ENCODE results near the gene CDKL5.
"Not testable (repeated sequence)": the region's sequence is repeated elsewhere in the genome, so short reads cannot be mapped to it uniquely, and the experiment has no call there.

Gene CDKL5

DNA sequence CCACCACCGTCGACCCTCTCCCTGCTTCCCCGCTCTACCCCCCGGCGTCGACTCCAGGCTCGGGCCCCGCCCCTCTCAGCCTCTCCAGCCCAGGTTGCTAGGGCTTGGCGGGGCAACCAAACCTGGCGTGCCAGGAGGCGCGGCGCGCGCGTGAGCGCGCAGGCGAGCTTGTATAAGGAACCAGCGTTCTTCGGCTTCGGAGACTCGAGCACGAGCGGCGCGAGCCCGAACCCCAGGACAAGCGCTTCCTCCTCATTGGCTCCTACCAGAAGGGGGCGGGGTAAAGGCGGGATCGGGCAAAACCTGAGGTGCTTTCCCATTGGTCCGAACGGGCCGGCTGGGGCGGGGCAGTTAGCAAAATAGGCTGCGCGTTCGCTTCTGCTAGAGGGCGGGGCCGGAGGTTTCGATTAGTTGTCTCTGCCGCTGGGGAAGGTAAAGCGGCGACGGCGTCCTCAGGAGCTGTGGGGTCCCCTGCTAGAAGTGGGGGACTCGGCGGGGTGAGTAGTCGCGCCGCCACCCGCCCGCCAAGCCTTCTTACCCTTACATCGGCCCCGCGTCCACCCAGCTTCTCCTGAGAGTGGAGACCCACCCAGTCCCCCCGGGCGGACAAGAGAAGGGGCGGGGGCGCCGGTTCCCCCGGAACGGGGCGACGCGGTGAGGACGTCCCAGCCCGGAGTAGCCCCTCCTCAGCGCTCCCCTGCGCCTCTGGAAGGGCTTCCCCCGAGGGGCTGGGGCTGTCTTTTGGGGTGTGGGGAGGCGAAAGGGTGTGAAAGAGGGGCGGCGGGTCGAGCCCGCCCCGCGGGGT is at the start of gene CDKL5:
Gene CDKL5, plus strand, starts transcription at position 410 of the 805 bp plus-strand sequence. CDS start 81,489 bp downstream, outside the sequence.
- ATAC-seq (peak; percentile 96), DNase-seq (ENCODE audit: low spot score in 2 of 2) (peak; percentile 74 to 92)
- H3K9me3 Mint-ChIP-seq: no peaks in the 10 kb centered on the region
- peak within 1 kb of the TSS; percentile 81 for H3K4me3 Mint-ChIP-seq
- peak within 1 kb of the TSS; percentile 37 for H3K27ac Mint-ChIP-seq
- H3K4me1 Mint-ChIP-seq: peaks cover 6% of the 10 kb centered on the region
- no peaks in the 10 kb centered on the region for H3K36me3 Mint-ChIP-seq

GRCh38 chrX:18377796-18378195 is 47.6 kb upstream of the CDKL5 start:
- ATAC-seq (peak; percentile 54), DNase-seq (ENCODE audit: low spot score in 2 of 2) (peak in 1 of 2 donors; percentile 50)
- Mint-ChIP-seq H3K36me3 (no peaks in the 10 kb centered on the region), H3K4me1 (no peaks in the 10 kb centered on the region), H3K4me3 (no peak overlapping the region), H3K9me3 (no peaks in the 10 kb centered on the region), H3K27ac (no peak overlapping the region)

DNA sequence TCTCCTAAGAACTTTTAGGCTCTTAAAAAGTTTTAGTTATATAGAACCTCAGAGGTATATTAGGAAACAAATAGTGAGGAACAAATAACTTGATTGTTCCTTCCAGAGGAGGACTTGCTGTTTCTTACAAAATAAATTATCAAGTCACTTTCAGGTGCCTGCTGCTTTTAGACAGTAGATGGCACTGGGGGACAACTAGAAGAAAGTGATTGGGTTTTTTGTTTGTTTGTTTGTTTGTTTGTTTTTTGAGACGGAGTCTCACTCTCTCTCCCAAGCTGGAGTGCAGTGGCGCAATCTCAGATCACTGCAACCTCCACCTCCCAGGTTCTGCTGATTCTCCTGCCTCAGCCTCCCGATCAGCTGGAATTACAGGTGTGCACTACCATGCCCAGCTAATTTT is 35.4 kb upstream of the CDKL5 start:
- no peaks in the 10 kb centered on the region for H3K36me3 Mint-ChIP-seq
- H3K27ac Mint-ChIP-seq: no peak overlapping the region

DNA sequence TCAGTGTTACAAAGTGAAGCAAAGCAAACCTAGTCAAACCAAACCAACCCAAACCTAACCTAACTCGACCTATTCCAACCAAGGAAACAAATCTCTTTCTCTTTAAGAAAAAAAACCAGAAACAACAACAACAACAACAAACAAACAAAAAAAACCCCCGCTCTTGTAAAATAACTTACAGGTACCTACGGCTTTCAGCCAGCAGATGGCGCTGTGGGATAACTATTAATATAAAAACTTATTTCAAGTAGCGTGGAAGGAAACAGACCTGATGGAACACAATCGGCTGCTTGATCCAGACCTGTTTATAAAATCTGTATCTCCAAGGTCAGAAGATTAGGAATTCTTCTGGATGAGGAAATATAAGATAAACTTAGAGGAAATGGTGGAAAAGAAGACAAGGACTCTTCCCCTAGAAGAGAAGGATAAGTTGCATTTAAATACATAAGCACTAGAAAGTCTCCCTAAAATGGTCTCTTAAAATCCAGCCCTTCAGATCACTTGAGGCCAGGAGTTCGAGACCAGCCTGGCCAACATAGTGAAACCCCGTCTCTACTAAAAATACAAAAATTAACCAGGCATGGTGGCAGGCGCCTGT is 34.4 kb upstream of the CDKL5 start:
- DNase-seq (ENCODE audit: low spot score in 2 of 2) (peak; percentile 2 to 54), ATAC-seq (no peak)
- Mint-ChIP-seq H3K4me1 (no peaks in the 10 kb centered on the region), H3K9me3 (no peaks in the 10 kb centered on the region), H3K27ac (no peak overlapping the region), H3K4me3 (no peak overlapping the region), H3K36me3 (no peaks in the 10 kb centered on the region)

More for the DNA sequence above, 35.4 kb upstream of the CDKL5 start:
- Mint-ChIP-seq H3K4me3 (no peak overlapping the region), H3K9me3 (no peaks in the 10 kb centered on the region), H3K4me1 (no peaks in the 10 kb centered on the region)
- ATAC-seq: no peak
- no peak for DNase-seq (ENCODE audit: low spot score in 2 of 2)

DNA sequence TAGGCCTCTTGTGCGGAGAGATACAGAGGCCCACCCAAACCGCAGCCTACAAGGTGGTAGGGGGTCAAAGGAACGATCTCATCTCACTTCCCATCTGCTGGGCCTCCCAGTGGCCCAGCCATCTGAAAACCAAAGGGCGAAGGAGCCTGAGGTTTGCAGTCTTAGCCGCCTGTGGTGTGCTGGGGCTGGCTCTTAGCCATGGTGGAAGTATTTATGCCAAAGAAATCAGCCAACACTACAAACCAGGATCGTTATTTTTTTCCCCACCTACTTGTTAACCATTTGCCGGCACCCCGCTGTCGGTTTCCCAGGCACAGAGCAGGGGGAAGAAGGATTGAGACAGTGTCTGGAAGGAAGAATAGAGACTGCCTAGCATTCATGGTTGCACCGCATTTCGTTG is 30.9 kb upstream of the CDKL5 start:
- DNase-seq (ENCODE audit: low spot score in 2 of 2) (no peak), ATAC-seq (no peak)
- Mint-ChIP-seq H3K9me3 (no peaks in the 10 kb centered on the region), H3K27ac (no peak overlapping the region), H3K4me3 (no peak overlapping the region), H3K4me1 (no peaks in the 10 kb centered on the region), H3K36me3 (no peaks in the 10 kb centered on the region)

DNA sequence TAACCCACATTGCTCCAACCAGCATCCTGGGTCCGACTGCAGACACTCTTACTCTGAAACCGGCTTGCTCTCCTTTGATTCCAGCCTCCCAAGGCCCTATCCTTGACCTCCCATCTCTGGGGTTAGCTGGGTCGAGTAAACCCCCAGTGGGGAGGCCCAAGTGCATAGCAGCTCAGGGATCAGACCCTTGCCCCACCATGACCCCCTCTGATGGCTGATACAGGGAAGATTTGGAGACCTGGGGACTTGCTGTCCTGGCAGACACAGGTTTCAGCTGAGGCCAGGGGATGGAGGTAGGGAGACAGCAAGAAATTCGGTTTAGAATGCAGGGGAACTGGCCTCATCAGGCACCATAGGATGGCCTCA is 23.6 kb upstream of the CDKL5 start:
- Mint-ChIP-seq H3K4me1 (no peaks in the 10 kb centered on the region), H3K4me3 (no peak overlapping the region), H3K27ac (no peak overlapping the region), H3K36me3 (no peaks in the 10 kb centered on the region), H3K9me3 (no peaks in the 10 kb centered on the region)
- DNase-seq (ENCODE audit: low spot score in 2 of 2) (no peak), ATAC-seq (no peak)

DNA sequence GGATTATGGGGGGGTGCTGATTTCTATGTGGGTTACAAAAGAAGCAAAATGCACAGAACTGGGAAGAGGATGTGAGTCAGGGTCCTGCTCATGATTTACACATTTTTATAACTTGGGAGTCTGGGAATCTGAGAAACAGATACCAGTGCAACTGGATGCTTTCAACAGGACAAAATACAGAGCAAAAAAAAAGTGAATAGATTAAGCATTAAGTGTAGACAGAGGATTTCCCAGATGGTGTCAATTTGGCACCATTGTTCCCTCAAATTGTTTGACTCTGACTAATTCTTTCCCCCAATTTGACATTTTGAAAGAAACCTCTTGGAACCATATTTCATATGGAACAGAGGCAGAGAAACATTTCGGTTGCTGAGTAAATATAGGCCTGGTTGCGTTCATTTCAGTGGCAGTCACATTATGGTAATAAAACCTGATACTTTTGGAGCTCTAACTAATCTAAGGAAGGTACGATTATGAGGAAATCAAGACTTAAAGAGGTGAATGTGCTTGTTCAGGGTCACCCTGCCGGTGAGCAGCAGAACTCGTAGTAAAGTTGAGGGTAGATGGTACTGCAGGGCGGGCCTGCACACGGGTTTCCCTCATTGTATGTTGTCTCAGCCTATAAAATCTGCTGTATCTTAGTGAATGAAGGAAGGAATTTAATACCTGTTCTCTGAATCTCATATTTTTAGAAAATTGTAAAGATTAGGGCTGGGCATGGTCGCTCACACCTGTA is 18.7 kb upstream of the CDKL5 start:
- Mint-ChIP-seq H3K27ac (no peak overlapping the region), H3K4me1 (no peaks in the 10 kb centered on the region), H3K9me3 (no peaks in the 10 kb centered on the region), H3K4me3 (no peak overlapping the region), H3K36me3 (no peaks in the 10 kb centered on the region)
- DNase-seq (ENCODE audit: low spot score in 2 of 2) (no peak), ATAC-seq (no peak)

DNA sequence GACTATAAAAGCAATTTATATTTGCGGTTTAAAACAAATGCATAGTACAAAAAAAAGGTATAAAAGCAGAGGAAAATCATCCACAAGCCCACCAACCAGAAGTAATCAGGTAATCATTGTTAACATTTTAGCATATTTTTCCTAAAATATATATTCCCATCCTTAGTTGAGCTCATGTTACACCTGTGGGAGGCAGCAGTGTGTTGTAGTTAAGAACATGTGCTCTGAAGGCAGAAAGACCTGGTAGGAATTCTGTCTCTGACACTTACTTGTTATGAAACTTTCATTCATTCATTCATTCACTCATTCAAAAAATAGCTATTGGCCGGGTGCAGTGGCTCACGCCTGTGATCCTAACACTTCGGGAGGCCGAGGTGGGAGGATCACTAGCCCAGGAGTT is 15.4 kb upstream of the CDKL5 start:
- ATAC-seq (no peak), DNase-seq (ENCODE audit: low spot score in 2 of 2) (no peak)
- Mint-ChIP-seq H3K4me1 (no peaks in the 10 kb centered on the region), H3K36me3 (no peaks in the 10 kb centered on the region), H3K27ac (no peak overlapping the region), H3K9me3 (no peaks in the 10 kb centered on the region), H3K4me3 (no peak overlapping the region)

DNA sequence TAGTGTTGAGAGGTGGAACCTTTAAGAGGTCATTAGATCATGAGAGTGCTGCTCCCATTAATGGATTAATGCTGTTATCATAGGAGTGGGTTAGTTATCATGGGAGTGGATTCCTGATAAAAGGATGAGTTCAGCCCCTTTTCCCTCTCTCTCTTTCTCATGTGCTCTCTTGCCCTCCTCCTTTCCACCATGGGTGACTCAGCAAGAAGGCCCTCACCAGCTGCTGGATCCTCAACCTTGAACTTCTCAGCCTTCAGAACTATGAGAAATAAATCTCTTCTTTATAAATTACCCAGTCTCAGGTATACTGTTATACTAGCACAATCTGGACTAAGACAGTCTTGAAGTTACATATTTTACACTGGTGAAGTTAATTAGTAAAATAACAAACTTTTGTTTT is 10.0 kb upstream of the CDKL5 start:
- H3K27ac Mint-ChIP-seq: no peak overlapping the region
- H3K36me3 Mint-ChIP-seq: no peaks in the 10 kb centered on the region
- H3K9me3 Mint-ChIP-seq: no peaks in the 10 kb centered on the region
- no peaks in the 10 kb centered on the region for H3K4me1 Mint-ChIP-seq
- no peak for DNase-seq (ENCODE audit: low spot score in 2 of 2)
- ATAC-seq: no peak
- no peak overlapping the region for H3K4me3 Mint-ChIP-seq

DNA sequence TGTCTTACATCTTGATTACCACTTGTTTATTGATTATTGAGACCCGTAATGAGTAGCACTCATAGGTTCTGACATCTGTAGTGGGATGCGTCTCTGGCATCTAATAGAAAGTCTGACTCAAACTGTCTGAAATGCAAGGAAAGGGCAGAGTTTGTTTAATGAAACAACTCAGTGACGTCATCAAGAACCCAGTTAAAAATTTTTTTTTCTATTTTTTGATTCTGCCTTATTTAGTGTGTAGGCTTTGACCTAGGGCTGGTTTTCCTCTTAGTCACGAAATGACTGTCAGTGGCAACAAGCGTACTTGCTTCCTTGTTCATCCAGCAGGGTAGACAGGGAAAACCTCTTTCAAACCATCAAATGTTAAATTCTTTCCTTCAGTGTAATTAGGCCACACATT is 3.1 kb upstream of the CDKL5 start:
- Mint-ChIP-seq H3K27ac (no peak overlapping the region), H3K4me1 (peaks cover 6% of the 10 kb centered on the region), H3K9me3 (no peaks in the 10 kb centered on the region), H3K36me3 (no peaks in the 10 kb centered on the region), H3K4me3 (no peak overlapping the region)
- ATAC-seq: no peak
- no peak for DNase-seq (ENCODE audit: low spot score in 2 of 2)

GRCh38 chrX:18422886-18423285 is 2.5 kb upstream of the CDKL5 start:
- Mint-ChIP-seq H3K4me3 (no peak overlapping the region), H3K4me1 (peaks cover 6% of the 10 kb centered on the region), H3K36me3 (no peaks in the 10 kb centered on the region), H3K27ac (no peak overlapping the region), H3K9me3 (no peaks in the 10 kb centered on the region)
- no peak for ATAC-seq
- DNase-seq (ENCODE audit: low spot score in 2 of 2): no peak

DNA sequence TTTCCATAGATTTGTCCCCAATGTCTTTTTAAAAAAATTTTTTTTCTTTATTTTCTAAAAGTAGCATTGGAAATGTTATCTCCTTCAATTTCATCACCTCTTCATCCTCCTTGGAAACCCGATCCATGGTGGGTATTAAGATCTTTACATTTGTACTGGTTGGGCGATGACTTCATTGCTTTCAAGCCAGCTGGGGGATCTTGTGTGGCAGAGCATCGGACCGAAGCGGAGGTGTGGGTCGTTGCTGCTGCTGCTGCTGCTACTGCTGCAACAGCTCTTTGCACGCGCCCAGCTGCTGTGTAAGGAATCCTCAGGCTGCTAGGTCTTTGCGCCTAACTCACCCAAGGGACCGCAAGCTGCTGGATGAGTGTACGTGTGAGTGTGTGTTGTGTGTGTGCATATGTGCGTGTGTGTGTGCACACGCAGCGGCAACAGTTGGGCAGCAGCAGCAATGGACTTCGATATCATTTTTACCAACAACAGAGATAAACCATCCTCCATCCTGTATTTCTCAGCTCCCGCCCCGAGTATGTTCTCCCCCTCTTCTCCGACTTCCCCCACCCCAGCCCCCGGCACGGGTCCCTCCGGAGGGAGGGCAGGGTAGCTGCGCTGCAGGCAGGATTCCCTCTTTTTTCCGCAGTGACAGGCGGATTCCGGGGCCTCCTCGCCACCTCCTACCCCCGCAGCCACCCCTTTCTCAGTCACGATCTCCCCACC is 768 bp upstream of the CDKL5 start:
- Mint-ChIP-seq H3K4me1 (peaks cover 6% of the 10 kb centered on the region), H3K9me3 (no peaks in the 10 kb centered on the region), H3K36me3 (no peaks in the 10 kb centered on the region), H3K4me3 (peak overlapping the region; percentile 81), H3K27ac (peak overlapping the region; percentile 37)
- DNase-seq (ENCODE audit: low spot score in 2 of 2) (no peak), ATAC-seq (peak; percentile 35)

DNA sequence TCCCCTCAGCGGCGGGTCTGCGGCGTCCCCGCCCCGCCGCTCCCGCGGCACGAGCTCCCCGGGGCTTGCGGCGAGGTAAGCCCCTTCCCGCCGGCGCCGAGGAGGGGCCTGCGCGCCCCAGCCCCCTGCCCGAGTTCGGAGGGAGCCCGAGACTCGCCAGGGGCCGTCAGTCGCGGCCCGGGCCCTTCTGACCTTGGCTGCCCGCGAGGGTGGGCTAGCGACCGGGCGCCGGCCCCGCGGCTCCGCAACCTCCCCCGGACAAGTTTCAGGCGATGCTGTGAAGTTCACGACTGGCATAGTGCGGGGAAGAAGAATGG is 554 bp downstream of the CDKL5 start:
- ATAC-seq: no peak

DNA sequence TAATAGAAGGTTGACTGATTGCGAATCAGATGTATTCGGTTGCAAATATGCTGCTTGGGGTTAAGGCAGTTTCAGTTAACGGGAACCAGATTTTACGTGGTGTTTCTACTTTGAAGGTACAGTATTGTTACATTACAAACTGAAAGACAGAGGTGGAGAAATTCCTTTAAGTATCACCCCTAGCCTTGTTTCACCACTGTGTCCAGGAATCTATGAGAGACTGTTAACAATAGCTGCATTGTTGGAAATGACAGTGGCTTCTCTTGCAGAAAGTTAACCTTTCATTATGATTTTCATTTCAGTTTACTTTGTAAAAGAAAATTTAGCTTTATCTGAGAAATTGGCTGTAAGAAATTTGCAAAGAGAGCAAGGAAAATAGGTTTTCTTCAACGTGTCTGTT is 2.6 kb downstream of the CDKL5 start:
- H3K9me3 Mint-ChIP-seq: no peaks in the 10 kb centered on the region
- H3K36me3 Mint-ChIP-seq: no peaks in the 10 kb centered on the region
- DNase-seq (ENCODE audit: low spot score in 2 of 2): no peak
- ATAC-seq: no peak
- H3K4me1 Mint-ChIP-seq: peaks cover 6% of the 10 kb centered on the region
- H3K4me3 Mint-ChIP-seq: no peak overlapping the region
- H3K27ac Mint-ChIP-seq: no peak overlapping the region

More for the DNA sequence above, 554 bp downstream of the CDKL5 start:
- Mint-ChIP-seq H3K4me3 (peak overlapping the region; percentile 81), H3K27ac (no peak overlapping the region), H3K9me3 (no peaks in the 10 kb centered on the region), H3K4me1 (peaks cover 6% of the 10 kb centered on the region), H3K36me3 (no peaks in the 10 kb centered on the region)
- peak in 1 of 2 donors; percentile 43 for DNase-seq (ENCODE audit: low spot score in 2 of 2)

DNA sequence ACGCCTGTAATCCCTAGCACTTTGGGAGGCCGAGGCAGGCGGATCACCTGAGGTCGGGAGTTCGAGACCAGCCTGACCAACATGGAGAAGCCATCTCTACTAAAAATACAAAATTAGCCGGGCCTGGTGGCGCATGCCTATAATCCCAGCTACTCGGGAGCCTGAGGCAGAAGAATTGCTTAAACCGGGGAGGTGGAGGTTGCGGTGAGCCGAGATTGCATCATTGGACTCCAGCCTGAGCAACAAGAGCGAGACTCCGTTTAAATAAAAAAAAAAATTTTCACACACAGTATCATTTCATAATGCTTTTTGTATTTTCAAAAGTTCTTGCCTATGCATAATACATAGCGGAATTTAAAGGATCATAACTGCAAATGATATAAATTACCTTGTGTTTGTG is 7.9 kb downstream of the CDKL5 start:
- not testable (repeated sequence) for H3K36me3 Mint-ChIP-seq

More for the DNA sequence above, 7.9 kb downstream of the CDKL5 start:
- not testable (repeated sequence) for H3K4me1 Mint-ChIP-seq; H3K9me3 Mint-ChIP-seq; H3K27ac Mint-ChIP-seq; ATAC-seq; H3K4me3 Mint-ChIP-seq; DNase-seq (ENCODE audit: low spot score in 2 of 2)

Measured in stimulated activated effector memory CD8-positive, alpha-beta T cell treated with anti-CD3 and anti-CD28 coated beads, Interleukin-12 subunit alpha, Interleukin-12 subunit beta, amount 100 ng/mL, for 72 hours (primary cell).